Measurements from ENCODE around the gene SLC19A1.

- TF ChIP-seq CTCF (IDR thresholded peaks at IDR 0.05) (no peak), EP300 (IDR thresholded peaks at IDR 0.05) (no peak)
Observed at GRCh38 chr21:45580576-45581321, 38.5 kb upstream of the SLC19A1 start.
